Urinary bladder (tissue), 4 donors: ENCODE data around the gene RBM46. TPM values are rescaled to one million over a fixed set of nuclear protein-coding genes. Genes with fewer than 3 reads are reported as not detected.

Experiments used
- DNase-seq: peaks from one replicate; pipeline ENCODE4 v3.0.0-alpha.2; 2015; ENCODE audit errors: extremely low spot score
- H3K27ac ChIP-seq: one replicate; pipeline ENCODE4 v1.5.1; 2013; ENCODE audit warnings: low read depth, mild to moderate bottlenecking, moderate library complexity
- H3K36me3 ChIP-seq: one replicate; pipeline ENCODE4 v1.6.1; 2013; ENCODE audit warnings: mild to moderate bottlenecking, moderate library complexity; ENCODE audit not compliant: insufficient read depth
- H3K4me1 ChIP-seq: one replicate; pipeline ENCODE4 v1.6.1; 2013; ENCODE audit warnings: mild to moderate bottlenecking, moderate library complexity; ENCODE audit not compliant: insufficient read depth
- H3K4me3 ChIP-seq: one replicate; pipeline ENCODE4 v1.5.1; 2013; ENCODE audit warnings: low read depth, low read length
- WGBS: extraction: QIAGEN DNeasy Blood & Tissue Kit; methylation state at CpG from one replicate; pipeline ENCODE4 v1.1.7; 2013; 5-methylcytosine and 5-hydroxymethylcytosine counted together
- polyA plus RNA-seq: library from polyadenylated mRNA; stranded (reverse); fragments of 200-250 nt; gene quantifications from one replicate; pipeline ENCODE4 v1.2.3, GENCODE V29; 2013
- total RNA-seq: library from RNA; depleted of rRNA; stranded (reverse); fragments of >200 nt; gene quantifications from one replicate; pipeline ENCODE4 v1.2.3, GENCODE V29; 2014
- donor health status: healthy with polysubstance abuse.
- donor health status: healthy.

The RBM46 gene
- total and polyA plus RNA-seq, 2 donors: not detected

DNA sequence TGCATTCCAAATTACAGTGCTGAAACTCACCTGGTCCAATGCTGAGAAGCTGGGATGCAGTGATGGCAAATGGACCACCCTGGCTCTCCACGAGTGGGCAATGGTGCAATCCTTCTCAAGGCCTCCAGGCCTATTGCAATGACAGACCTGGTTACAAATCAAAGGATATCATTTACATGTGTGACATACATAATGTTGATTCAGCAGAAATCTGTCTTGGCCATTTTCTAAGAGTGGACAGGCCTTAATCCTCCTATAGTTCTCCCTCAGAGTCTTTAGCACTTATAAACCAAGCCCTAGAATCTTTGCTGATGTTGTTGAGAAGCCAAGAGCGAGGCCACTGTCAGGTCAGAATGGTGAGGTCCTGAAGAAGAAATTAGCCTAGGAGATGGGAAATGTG is 20.2 kb upstream of the RBM46 start:
- H3K27ac ChIP-seq: no peak overlapping the region
- H3K4me3 ChIP-seq: no peak overlapping the region
- WGBS: 84% methylated on average over 2 of the region's 2 CpGs
- no peaks in the 10 kb centered on the region for H3K36me3 ChIP-seq
- no peaks in the 10 kb centered on the region for H3K4me1 ChIP-seq
- DNase-seq: no peak

DNA sequence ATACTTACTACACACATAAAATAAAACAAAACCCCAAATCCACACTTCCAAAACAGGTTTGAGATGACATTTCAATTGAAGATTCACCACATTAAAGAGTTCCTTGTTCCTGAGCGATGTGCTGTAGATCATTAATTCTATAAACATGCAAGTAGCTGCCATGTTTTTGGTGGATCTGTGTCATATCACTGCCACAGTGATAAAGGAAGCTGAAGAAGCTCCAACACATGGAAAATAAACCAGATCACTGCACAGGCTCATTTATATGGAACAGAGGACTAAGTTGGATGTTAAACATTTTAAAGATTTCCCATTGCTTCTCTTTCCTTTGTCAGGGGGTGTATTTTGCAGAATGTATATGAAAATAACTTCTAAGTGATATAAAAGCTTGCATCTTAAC is 2.8 kb upstream of the RBM46 start:
- Histone ChIP-seq H3K36me3 (no peaks in the 10 kb centered on the region), H3K4me1 (no peaks in the 10 kb centered on the region), H3K4me3 (no peak overlapping the region), H3K27ac (no peak overlapping the region)
- DNase-seq: no peak
- WGBS: 52% methylated on average over 1 of the region's 1 CpG

DNA sequence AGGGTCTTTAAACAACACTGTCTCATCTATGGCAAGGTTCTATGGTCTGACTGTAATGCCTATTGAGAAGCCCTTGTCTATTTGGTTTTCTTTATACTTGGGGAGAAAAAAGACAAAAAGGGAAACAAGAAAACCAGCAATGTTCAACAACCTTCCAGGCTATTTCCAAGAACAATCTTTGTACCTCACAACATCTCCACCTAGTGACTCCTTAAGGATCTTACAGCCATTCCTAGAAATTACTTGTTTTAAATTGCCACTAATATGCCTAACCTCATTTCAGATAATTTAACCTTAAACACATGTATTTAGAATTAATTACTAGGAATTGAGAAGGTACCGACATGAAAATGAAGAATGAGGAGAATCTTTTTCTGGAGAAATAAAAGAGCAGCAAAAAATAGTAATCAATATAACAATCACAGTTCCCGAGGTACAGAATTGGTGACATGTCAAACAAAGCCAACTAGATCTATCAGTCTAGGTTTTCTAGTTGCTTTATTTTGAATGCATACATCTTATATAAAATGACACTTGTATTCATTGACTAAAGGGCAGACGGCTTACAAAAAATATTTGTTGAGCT is 1.6 kb upstream of the RBM46 start:
- DNase-seq: no peak
- Histone ChIP-seq H3K27ac (no peak overlapping the region), H3K4me3 (no peak overlapping the region), H3K4me1 (no peaks in the 10 kb centered on the region), H3K36me3 (no peaks in the 10 kb centered on the region)
- 51% methylated on average over 3 of the region's 3 CpGs for WGBS

DNA sequence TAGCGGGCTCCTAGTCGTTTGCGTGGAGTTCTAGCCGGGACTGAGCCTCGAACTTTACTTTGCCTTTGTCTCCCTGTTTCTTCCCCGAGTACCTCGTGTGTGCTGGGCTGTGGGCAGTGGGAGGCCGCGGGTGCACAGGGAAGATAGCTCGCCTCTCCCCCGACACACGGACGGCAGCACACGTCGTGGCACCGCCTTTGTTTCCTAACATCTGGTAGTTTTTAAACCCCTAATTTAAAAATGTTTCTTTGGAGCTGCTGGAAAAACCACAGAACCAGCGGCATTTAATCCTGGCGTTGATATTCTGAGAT is 866 bp downstream of the RBM46 start:
- Histone ChIP-seq H3K4me1 (no peaks in the 10 kb centered on the region), H3K4me3 (no peak overlapping the region), H3K36me3 (no peaks in the 10 kb centered on the region), H3K27ac (no peak overlapping the region)
- 71% methylated on average over 18 of the region's 18 CpGs for WGBS
- DNase-seq: no peak

DNA sequence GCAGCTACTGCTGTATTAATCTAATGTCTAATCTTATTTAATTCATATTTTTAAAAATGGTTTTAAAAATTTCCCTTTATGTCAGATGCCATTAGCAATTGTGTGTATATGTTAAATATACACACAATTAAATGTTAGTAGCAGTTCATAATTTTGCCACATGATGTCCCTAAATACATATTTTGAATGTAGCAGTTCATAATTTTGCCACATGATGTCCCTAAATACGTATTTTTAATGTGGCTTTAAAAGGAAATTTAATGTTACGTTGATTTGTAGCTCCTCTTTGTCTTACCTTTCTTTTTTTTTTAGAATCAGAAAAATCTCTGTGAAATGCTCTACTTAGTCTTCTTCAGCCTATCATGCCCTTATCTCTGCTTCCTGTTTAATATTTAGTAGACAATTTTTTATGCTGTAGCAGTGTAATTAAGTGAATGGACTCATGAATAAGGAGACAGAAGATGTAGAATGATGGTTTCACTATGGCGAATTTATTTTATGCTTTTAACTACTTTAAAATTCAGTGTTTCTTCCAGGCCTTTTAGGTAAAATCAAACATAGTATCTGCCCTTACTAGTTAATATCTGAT is 26.1 kb downstream of the RBM46 start:
- H3K36me3 ChIP-seq: no peaks in the 10 kb centered on the region
- H3K27ac ChIP-seq: no peak overlapping the region
- no peaks in the 10 kb centered on the region for H3K4me1 ChIP-seq
- no peak for DNase-seq
- no peak overlapping the region for H3K4me3 ChIP-seq
- 18% methylated on average over 3 of the region's 3 CpGs for WGBS

DNA sequence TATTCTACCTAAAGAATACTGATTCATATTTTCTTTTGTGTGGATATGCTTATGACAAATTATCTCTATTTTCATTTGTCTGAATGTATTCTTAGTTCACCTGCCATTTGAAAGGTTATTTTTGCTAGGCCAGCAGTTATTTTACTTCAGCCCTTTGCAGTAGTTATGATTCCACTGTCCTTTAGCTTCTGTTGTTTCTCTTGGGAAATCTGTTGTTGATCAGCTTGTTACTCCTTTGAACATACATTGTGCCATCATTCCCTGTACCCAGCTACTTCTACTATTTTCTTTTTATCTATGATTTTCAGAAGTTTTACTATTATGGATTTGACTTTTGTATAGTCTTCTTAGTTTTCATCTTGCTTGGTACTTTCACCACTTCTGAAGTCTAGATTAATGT is 37.2 kb downstream of the RBM46 start:
- Histone ChIP-seq H3K27ac (no peak overlapping the region), H3K36me3 (no peaks in the 10 kb centered on the region), H3K4me1 (no peaks in the 10 kb centered on the region), H3K4me3 (no peak overlapping the region)
- no peak for DNase-seq

DNA sequence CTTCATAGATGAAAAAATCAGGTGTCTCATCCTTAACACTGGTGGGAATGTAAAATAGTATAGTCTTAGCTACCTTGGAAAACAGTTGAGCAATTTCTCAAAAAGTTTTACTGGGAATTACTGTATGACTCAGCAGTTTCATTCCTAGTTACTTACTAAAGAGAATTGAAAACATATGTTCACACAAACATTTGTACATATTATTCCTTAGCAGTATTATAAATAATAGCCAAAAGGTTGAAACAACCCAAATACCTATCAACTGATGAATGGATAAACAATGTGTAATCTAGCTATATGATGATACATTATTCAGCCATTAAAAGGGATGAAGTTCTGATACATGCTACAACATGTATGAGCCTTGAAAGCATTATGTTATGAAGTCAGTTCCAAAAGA is 41.7 kb downstream of the RBM46 start:
- no peak for DNase-seq
- Histone ChIP-seq H3K36me3 (no peaks in the 10 kb centered on the region), H3K4me3 (no peak overlapping the region), H3K27ac (no peak overlapping the region), H3K4me1 (no peaks in the 10 kb centered on the region)

DNA sequence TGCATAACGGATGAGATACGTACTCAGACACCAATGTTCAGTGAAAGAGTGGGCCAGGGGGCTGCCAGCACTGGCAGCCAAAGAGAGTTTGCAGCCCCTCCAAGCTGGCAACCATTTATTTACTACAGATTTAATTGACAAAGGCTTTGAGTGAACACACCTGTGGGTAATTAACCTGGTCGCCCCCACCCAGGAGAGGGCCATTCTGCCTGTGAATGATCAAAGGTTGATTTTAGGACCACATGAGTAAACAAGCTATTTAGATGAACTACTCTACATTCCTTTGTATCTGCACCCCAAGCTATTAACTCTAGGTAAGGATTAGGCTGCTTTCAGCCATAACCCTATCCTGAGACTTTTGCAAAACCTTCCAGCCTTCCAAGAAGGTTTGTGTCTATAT is 55.0 kb downstream of the RBM46 start:
- Histone ChIP-seq H3K4me3 (no peak overlapping the region), H3K27ac (no peak overlapping the region), H3K36me3 (no peaks in the 10 kb centered on the region), H3K4me1 (no peaks in the 10 kb centered on the region)
- 27% methylated on average over 3 of the region's 3 CpGs for WGBS
- DNase-seq: no peak

DNA sequence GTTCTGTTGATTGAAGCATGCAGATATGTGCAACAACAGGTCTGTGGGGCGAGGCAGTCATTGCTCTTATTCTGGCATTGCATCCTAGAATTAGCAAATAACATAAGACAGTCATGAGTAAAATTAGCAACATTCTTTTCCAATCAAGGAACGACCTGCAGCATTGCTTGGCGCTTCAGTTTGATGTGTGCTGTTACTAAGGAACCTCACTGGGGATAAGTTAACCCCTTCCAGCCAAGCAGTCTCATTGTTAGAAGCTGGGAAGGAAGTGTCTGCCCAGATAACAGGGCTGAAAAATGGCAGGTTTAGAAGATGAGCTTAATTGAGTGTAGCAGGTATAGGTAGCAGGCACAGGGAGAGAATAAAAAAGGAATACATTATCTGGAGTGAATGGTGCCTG is 55.4 kb downstream of the RBM46 start:
- WGBS: 16% methylated on average over 3 of the region's 3 CpGs

DNA sequence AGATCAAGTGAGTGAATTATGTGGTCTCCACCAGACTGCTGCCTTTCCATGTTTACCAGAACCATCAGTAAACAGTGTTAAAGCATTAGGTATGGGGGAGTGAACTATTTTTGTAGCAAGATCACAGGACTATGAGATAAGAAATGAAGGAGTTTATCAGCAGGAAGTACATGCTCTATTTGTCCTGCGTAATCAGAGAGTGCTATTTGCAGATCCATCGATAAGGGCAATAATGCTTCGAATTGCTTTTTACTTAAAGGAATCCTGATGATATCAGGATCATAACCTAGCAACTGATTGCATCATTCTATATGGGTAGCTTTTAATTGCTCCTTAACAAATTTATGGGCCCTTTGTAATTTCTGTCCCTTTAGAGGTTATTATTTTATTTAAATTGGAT is 57.1 kb downstream of the RBM46 start:
- Histone ChIP-seq H3K4me3 (no peak overlapping the region), H3K27ac (no peak overlapping the region), H3K36me3 (no peaks in the 10 kb centered on the region), H3K4me1 (no peaks in the 10 kb centered on the region)
- 78% methylated on average over 3 of the region's 3 CpGs for WGBS
- DNase-seq: no peak

More for the DNA sequence above, 55.4 kb downstream of the RBM46 start:
- no peaks in the 10 kb centered on the region for H3K4me1 ChIP-seq
- no peak for DNase-seq
- H3K4me3 ChIP-seq: no peak overlapping the region
- no peak overlapping the region for H3K27ac ChIP-seq
- no peaks in the 10 kb centered on the region for H3K36me3 ChIP-seq

DNA sequence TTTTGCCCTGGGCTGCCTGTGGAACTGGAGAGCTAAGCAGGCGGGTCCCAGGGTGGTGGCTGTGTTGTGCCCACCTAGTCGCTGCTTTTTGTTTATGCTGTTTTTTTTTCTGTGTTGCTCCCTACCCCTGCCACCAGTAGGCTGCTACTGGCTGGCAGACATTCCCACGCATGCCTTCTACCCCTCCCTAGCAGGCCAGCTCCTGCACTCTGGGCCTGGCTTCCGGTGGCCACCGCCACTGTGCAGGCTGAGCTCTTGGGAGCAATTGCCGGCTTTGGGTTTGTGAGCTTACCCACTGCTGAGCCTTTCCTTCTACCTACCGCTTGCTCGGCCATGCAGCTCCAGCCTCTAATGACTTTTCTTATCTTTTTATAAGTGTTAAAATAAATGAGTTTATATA is 57.6 kb downstream of the RBM46 start:
- Histone ChIP-seq H3K4me1 (no peaks in the 10 kb centered on the region), H3K4me3 (no peak overlapping the region), H3K36me3 (no peaks in the 10 kb centered on the region), H3K27ac (no peak overlapping the region)
- no peak for DNase-seq
- 67% methylated on average over 8 of the region's 8 CpGs for WGBS

DNA sequence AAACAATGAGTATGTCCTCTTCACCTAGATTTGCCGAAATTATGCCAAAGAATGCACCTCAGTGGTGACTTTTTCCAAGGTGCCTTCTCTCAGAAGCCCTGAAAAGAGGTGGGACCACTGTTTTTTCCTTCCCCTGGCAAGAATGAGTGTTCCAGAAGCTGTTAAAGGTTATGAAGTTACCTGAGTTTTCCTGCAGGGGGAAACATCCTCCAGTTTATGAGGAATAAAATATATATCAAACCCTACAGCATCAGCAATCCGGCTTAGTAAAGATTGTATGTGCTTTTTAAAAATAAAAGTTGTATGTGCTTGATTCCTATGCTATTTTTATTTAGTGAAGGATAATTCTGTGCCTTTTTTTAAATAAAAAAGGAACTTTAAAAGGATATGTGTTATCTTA is 73.3 kb downstream of the RBM46 start:
- Histone ChIP-seq H3K36me3 (no peaks in the 10 kb centered on the region), H3K4me3 (no peak overlapping the region), H3K4me1 (no peaks in the 10 kb centered on the region), H3K27ac (no peak overlapping the region)
- WGBS: 48% methylated on average over 2 of the region's 2 CpGs
- DNase-seq: no peak

DNA sequence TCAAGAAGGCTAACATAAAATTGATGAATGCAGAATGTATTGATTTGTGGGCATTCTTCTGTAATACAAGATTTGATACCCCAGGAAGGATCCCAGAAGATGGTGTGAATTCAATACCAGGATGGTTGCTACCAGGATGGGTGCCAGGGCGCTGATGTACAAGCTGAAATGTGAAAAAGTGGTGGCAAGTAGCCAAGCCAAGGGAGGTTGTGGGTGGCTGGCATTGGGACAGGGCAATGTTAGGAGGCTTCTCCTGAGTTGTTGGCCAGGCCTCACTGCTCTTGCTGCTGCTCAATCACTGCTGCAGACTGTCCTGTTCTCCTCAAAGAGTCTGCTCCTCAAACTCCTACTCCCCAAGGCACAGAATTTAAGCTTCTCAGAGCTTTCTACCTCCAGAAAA is 77.1 kb downstream of the RBM46 start:
- Histone ChIP-seq H3K36me3 (no peaks in the 10 kb centered on the region), H3K4me1 (no peaks in the 10 kb centered on the region), H3K27ac (no peak overlapping the region), H3K4me3 (no peak overlapping the region)
- WGBS: 87% methylated on average over 1 of the region's 1 CpG
- no peak for DNase-seq

DNA sequence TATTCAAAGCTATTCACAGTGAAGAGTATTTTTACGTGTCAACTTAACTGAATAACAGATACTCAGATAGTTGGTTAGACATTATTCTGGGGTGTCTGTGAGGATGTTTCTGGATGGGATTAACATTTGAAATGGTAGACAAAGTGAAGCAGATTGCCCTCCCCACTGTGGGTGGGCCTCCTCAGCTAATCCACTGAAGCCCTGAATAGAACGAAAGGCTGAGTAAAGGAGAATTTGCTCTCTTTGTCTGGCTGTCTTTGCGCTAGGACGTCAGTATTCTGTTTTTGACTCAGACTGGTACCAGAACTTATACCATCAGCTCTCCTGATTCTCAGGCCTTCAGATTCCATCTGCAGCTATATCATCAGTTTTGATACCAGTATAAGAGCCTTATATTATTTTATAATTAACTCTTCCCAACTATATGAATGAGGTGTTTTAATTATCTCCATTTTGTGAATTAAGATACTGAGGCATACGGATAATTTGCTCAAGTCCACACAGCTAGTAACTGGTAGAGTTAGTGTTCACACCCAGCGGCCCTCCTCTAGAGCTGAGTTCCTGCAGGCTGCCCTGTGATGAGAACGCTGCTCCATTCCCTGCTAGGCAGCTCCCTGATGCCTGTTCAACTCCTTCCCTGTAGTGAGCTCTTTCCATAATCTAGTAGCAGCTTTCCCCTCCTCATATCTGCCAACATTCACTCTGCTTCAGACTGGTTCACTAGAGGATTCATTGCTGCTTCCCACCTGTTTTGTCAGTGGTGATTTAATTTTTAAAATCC is 87.5 kb downstream of the RBM46 start:
- no peak for DNase-seq
- 48% methylated on average over 7 of the region's 7 CpGs for WGBS
- H3K4me3 ChIP-seq: no peak overlapping the region
- no peaks in the 10 kb centered on the region for H3K36me3 ChIP-seq
- H3K27ac ChIP-seq: no peak overlapping the region
- H3K4me1 ChIP-seq: no peaks in the 10 kb centered on the region
